ENCODE data around the gene CD109.

DNA sequence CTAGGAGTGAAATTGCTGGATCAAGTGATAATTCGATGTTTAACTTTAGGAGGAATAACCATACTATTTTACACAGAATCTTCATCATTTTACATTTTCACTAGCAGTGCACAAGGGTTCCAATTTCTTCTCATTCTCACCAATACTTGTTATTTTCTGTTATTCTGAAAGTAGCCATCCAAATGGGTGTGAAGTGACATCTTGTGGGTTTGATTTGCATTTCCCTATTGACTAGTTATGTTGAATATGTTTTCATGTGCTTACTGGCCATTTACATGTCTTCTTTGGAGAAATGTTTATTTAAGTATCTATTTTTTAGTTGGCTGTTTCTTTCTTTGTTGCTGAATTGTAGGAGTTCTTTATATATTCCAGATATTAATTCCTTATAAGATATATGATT is 164.3 kb downstream of the CD109 start:
- TF ChIP-seq, protein P1, sequence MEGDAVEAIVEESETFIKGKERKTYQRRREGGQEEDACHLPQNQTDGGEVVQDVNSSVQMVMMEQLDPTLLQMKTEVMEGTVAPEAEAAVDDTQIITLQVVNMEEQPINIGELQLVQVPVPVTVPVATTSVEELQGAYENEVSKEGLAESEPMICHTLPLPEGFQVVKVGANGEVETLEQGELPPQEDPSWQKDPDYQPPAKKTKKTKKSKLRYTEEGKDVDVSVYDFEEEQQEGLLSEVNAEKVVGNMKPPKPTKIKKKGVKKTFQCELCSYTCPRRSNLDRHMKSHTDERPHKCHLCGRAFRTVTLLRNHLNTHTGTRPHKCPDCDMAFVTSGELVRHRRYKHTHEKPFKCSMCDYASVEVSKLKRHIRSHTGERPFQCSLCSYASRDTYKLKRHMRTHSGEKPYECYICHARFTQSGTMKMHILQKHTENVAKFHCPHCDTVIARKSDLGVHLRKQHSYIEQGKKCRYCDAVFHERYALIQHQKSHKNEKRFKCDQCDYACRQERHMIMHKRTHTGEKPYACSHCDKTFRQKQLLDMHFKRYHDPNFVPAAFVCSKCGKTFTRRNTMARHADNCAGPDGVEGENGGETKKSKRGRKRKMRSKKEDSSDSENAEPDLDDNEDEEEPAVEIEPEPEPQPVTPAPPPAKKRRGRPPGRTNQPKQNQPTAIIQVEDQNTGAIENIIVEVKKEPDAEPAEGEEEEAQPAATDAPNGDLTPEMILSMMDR (IDR thresholded peaks at IDR 0.05) = no peak
- TF ChIP-seq POLR2A (IDR thresholded peaks at IDR 0.05) = no peak
